Right renal pelvis (tissue), 4 donors: ENCODE measurements around the gene RPS24. TPM values are rescaled to one million over a fixed set of nuclear protein-coding genes. Genes with fewer than 3 reads are reported as not detected.

Experiments used
- DNase-seq, 4 donors: peaks; one replicate each; pipeline ENCODE4 v3.0.0-alpha.2; 2013; ENCODE audit warnings: low read depth in 4 of 4, low spot score in 3 of 4, missing footprints in 1 of 4
- polyA plus RNA-seq, 4 donors: library from polyadenylated mRNA; unstranded; fragments of 120-200 nt; gene quantifications; one replicate each; pipeline ENCODE4 v1.2.1, GENCODE V29; 2013; ENCODE audit not compliant: insufficient read length in 4 of 4

Gene RPS24
- polyA plus RNA-seq, 4 donors: 3,094 to 3,415 (median 3,126) TPM

- DNase-seq: no peak
Observed at GRCh38 chr10:78025685-78026364, 7.8 kb upstream of the RPS24 start.

GRCh38 chr10:78028438-78029268 is 5.0 kb upstream of the RPS24 start:
- DNase-seq: peak in 1 of 4 donors; percentile 29

- peak; percentile 88 to 94 (median 94) for DNase-seq
Observed at GRCh38 chr10:78029269-78030226, 4.1 kb upstream of the RPS24 start, which contains the start of gene POLR3A. TSS of gene POLR3A (minus strand) at chr10:78029515. CDS start at chr10:78029407, 108 bp downstream.

- no peak for DNase-seq
Observed at GRCh38 chr10:78033387-78033636, 351 bp upstream of the RPS24 start.

GRCh38 chr10:78035025-78035424 is 1.4 kb downstream of the RPS24 start:
- no peak for DNase-seq

GRCh38 chr10:78035437-78035836 is 1.8 kb downstream of the RPS24 start:
- DNase-seq: no peak

- DNase-seq: no peak
Observed at GRCh38 chr10:78035933-78036583, 2.4 kb downstream of the RPS24 start.

GRCh38 chr10:78038105-78038504 is 4.4 kb downstream of the RPS24 start:
- DNase-seq: no peak

GRCh38 chr10:78038791-78039547 is 5.3 kb downstream of the RPS24 start:
- no peak for DNase-seq

GRCh38 chr10:78039743-78040142 is 6.1 kb downstream of the RPS24 start:
- no peak for DNase-seq

- DNase-seq: no peak
Observed at GRCh38 chr10:78041170-78042057, 7.8 kb downstream of the RPS24 start.

- DNase-seq: no peak
Observed at GRCh38 chr10:78042058-78042751, 8.5 kb downstream of the RPS24 start.

GRCh38 chr10:78042752-78043104 is 9.1 kb downstream of the RPS24 start:
- DNase-seq: no peak

GRCh38 chr10:78044179-78044578 is 10.5 kb downstream of the RPS24 start:
- no peak for DNase-seq

- DNase-seq: no peak
Observed at GRCh38 chr10:78044699-78045098, 11.0 kb downstream of the RPS24 start.

GRCh38 chr10:78045237-78045636 is 11.6 kb downstream of the RPS24 start:
- DNase-seq: no peak

GRCh38 chr10:78045856-78046255 is 12.2 kb downstream of the RPS24 start:
- no peak for DNase-seq

- DNase-seq: no peak
Observed at GRCh38 chr10:78046711-78047269, 13.1 kb downstream of the RPS24 start.
